ENCODE measurements around the gene HES5.

Gene HES5

DNA sequence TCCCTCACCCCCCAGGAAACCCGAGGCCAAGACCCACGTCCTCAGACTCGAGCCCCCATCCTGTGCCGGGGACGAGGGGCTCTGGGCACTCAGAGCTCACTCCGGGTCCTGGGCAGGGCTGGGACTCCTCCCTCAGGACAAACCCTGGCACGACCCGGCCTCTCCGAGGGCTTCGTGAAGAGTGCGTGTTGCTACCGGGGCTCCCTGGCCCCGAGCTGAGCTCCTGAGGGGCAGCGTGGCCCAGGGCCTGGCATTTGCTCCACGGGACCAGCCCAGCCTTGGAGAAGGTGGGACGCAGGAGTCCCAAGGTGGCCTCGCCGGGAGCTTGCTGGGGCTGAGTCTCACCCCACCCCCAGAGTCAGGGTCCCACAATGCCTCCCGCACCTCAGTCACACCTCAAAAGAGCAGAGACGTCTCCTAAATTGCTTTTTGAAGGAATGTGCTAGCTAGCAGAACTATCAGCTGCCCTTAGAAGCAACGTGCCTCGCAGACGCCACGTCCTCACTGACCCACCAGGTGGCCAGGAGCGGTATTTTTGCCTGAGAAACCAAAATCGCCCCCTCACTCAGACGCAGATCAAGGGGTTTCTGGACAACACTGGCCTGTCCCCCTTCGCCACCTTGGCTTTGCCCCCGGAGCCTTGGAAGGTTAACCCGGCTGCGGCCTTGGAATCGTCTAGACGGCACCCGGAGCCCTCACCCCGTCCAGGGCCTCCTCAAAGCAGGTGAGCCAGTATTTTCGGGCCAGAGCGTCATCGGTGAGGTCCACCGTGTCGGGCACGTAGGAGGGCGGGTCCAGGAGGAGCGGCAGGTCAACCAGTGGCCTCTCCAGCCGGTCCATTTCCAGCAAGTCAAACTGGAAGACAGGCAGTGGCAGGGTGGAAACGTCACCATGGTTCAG, 14.9 kb downstream of the HES5 start:
- DNase-seq, result no peak

DNA sequence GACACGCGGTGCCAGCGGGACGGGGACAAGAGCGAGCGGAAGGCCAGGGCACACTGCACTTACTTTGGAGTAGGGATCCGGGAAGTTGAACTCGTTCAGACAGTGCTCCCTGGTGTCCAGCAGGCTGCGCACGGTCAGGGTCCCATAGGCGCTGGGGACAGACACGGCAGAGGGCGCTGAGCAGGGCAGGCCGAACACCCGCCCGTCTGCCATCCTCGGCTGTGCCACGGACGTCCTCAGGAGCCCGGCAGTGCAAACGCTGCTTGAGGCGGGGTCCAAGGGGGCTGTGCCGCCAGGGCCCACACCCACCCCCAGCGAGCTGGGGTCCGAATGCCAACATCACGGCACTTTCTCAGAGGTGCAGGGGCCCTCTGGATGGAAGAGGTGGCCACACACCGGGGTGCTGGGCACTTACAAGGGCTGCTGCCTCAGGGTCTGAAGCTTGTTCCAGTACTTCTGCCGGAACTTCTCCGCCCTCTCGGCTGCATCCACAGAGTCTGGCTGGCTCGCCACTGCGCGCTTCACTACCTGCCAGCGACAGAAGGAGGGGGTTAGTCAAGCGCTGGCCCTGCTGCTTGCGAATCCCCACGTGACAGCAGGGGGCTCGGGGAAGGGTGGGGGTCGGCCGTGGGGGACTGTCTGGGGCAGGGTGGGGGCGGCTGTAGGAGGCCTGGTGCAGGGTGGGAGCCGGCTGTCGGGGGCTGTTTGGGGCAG, 16.0 kb downstream of the HES5 start:
- no peak for DNase-seq

DNA sequence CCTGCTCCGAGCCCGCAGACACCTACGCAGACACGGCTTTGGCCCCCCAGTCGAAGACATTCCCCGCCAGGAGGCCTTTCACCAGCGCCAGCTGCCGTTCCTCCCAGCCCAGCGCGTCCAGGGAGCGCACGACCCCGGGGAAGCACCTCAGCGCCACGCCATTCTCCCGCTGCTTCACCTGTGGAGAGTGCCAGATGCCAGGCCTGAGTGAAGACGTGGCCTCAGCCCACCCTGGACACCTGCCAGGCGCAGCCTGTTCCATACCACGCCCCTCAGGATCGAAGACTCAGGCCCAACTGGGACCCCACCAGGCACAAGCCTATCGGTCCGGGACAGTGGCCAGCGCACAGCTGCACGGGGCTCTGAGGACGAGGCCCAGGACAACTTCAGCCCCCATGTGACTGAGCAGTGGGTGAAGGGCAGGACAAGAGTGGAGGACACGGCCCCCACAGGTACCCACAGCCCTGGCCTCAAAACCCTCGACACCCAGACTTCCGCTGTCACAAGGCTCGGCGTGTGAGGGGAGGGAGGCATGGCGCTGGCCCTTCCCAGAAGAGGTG, 17.1 kb downstream of the HES5 start:
- no peak for DNase-seq

DNA sequence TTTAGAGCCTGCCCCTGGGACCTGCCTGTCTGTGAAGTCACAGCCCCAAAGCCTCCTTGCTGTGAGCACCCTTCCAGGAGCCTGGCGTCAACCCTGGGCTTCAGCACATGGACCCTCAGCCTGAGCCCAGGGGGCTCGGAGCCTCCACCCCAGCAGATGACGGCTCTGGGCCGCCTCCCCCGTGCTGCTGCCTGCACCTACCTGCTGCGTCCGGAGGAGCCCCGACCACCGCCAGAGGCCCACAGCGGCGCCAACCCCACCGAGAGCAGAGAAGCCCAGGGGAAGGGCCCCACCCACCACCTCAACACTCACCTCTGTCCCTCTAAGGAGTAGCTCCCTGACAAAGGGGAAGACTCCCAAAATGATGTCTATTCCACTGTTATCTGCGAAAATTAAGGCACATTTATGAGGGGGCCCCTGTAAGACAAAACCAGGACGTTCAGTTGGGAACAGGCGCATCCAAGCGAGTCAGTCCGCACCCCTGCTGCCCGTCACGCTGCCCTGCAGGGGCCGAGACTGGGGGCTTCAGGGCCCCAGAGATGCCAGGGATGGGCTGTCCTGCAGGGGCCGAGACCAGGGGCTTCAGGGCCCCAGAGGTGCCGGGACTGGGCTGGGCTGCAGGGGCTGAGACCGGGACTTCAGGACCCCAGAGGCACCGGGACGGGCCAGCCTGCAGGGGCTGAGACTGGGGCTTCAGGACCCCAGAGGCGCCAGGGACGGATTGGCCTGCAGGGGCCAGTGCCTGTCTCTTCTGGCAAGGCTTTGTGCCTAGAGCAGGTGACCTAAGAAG, 19.5 kb downstream of the HES5 start:
- no peak for DNase-seq

DNA sequence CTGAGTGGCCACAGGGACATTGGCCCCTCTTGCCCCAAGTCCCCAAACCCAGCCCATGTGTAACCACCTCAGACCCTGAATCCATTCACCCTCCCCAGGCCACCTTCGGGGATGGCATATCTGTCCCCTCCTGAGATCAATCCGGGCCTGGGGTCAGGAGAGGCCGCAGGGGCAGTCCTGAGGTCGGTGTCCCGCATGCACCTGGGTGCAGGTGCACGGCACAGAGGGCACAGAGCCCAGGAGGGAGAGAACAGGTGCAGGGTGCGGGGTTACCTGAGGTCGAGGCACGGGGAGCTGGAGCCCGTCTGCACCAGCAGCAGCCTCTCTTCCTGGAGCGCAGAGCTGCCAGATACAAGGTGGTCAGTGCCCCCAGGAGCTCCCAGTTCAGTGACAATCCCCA, 20.5 kb downstream of the HES5 start:
- no peak for DNase-seq

DNA sequence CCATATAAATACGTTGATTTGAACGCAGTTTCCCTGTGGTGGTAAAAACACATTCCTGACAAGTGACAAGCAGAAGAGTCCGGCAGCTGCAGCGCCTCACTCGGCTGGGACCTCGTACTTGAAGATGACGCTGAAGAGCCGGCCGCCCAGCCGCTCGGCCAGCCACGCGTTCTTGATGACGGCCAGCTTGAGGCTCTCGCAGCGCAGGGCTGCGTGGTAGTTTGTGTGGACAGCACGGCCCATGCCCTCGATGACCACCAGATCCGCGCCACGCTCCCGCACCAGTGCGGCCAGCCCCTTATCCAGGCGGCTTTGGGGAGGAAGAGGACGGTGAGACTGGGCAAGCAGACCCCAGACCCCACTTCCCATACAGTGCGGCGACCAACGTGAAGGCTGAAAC, 21.3 kb downstream of the HES5 start:
- no peak for DNase-seq

DNA sequence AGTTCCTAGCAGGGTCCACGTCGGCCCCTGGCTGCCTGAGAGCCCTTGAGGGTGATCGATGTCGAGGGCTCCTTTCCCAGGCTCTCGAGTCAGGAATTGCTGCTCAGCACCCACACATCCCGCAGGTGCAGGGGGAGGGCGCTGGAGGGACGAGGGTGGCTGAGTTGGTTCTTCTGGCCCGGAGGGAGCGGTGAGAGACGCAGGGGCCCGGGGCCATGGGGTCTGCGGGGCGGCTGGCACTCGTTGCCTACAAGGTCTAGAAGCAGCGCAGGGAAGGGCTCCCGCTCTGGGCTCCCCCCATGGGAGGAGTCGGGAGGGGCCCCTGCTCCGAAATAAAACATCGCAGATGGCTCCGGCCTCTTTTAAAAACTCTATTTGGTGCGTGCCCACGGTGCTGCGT, 21.9 kb downstream of the HES5 start:
- DNase-seq, result no peak

DNA sequence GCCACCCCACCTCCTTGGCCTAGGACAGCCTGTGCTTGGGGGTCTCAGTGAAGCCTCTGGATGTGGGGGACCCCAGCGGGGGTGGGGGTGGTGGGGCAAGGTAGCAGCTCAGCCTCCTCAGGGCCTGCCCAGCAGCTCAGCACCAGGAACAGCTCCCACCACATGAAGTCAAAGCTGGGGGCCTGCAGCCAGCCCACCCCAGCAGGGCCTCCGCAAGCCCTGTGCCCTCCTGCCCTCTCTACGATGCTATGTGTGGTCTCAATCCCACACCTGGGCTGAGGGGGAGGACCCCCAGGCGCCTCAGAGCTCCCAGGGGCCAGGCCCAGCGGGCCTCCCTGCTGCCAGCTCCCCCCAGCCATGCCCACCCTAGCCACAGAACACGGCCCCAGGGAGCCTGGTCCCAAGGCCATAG, 22.3 kb downstream of the HES5 start:
- no peak for DNase-seq

DNA sequence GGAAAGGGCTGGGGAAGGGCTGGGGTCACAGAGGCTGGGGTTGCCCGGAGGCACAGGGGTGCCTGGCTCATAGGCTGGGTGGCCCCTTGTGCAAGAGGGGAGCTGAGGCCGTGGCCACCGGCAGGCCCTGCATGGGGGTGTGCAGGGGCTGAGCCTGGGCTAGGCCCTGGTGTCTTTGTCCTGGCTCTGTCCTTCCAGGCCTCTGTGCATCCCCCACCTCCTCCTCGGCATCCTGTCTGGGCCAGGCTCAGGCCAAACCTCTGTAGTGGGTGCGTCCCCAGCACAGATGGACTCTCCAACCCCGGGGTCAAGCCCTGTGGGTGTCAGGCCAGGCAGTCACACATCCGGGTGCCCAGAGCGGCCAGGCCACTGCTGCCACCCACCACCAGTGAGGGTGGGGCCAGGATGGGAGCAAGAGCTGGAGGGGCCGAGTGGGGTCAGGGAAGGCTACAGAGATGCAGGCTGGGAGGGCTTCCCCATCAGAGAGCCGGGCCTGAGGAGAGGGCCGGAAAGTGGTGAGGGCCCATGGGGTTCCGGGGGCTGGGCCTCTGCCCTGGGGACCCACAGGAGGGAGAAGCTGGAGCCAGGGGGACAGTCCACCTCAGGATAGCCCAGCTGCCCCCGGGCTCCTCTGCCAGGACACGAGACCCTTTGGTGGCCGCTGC, 23.0 kb downstream of the HES5 start:
- no peak for DNase-seq

DNA sequence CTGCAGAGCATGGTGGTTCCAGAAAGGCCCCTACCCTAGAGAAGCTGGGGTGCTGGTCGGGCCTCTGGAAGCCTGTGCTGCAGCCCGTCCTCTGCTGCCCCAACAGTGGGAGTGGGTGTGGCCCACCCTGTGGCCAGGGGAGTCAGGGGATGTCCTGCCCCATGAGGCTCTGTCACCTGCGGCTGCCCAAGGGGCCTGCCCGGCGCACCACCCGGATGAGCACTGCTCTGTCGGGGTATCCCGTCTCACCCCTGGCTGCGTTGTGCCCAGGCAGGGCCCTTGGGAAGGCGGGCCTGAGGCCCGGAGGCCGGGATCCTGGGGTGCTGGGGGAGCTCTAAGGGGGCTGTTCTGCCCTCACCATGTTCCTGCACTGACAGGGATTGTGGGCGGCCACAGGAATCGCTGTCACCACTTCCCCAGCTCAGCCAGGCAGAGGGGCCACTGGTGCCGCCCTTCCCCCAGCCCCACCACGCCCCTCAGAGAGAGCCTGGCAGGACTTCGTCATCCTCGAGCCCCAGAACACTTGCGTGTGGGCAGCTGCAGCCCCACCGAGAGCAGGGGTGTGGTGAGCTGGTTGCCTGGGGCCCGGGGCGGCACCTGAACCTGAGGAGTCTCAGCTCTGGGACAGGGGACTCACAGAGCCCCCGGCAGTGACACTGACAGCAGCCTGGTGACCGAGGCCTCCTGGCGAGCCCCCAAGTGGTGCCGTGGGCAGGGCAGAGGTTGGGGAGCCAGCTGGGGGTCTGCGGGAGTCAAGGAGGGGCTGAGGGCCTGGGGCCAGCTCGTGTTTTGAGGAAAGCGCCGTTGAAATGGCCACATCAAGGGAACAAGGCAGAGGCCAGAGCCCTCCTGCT, 23.8 kb downstream of the HES5 start:
- no peak for DNase-seq

DNA sequence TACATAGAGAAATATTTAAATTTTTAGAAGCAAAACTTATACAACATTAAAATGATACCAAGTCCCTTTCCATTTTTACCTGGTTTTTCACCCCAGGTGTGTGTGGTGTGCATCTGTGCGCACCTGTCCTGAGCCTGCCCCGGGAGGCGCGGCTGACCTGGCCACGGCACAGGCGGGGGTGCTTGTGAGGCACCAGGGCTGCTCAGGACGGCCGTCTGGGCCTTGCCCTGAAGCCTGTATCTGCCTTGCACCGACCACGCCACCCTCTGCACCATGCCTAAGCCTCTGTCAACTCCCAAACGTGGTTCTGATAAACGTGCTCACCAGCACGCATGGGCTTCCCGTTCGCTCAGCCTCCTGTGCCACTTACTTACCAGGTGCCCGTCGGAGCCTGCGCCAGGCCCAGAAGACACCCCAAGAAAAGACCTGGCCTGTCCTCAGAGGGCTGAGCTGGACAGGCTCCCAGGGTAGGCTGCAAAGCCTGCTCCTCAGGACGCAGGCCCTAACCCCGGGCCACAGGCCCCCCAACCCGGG, 24.5 kb downstream of the HES5 start:
- no peak for DNase-seq

DNA sequence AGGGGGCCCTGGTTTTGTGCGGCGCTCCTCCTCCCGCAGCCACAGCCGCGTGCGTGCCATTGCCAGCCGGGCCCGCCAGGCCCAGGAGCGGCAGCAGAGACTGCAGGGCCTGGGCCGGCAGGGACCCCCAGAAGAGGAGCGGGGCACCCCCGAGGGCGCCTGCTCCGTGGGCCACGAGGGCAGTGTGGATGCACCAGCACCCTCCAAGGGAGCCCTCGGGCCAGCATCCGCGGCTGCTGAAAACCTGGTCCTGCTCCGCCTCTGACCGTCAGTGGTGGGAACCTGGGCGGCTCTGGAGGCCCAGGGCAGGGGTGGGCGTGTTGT, 25.2 kb downstream of the HES5 start:
- DNase-seq, result no peak

DNA sequence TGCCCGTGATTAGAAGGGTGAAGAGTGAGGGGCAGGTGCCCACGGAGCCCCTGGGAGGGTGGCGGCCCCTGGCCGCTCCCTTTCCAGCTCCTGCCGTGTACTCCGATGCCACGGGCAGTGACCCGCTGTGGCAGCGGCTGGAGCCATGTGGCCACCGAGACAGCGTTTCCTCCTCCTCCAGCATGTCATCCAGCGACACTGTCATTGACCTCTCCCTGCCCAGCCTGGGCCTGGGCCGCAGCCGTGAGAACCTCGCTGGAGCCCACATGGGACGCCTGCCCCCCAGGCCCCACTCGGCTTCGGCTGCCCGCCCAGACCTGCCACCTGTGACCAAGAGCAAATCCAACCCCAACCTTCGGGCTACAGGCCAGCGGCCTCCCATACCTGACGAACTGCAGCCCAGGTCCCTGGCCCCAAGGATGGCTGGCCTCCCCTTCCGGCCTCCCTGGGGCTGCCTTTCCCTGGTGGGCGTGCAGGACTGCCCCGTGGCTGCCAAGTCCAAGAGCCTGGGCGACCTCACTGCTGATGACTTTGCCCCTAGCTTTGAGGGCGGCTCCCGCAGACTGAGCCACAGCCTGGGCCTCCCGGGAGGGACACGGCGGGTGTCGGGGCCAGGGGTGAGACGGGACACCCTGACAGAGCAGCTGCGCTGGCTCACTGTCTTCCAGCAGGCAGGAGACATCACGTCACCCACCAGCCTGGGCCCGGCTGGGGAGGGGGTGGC, 25.7 kb downstream of the HES5 start:
- DNase-seq, result no peak

DNA sequence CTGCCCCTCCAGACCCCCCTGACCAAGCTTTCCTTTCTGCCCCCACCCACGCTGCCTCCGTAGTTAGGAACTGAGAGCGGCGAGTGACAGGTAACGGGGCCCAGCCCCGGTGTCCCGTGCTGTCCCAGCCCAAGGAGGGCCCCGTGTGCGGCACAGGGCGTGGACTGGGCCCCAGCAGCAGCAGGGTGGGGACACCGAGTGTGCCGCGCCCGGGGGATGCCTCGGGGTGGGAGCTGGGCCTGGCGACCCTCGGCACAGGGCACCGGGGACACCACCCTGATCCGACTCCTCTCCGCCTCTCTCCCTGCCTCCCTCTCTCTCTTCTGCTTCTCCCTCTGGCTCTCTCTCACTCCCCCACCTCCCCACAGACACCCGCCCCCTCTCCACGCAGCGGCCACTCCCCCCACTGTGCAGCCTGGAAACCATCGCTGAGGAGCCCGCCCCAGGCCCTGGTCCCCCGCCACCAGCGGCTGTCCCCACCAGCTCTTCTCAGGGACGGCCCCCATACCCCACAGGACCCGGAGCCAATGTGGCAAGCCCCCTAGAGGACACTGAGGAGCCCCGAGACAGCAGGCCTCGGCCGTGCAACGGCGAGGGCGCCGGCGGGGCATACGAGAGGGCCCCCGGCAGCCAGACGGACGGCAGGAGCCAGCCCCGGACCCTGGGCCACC, 26.4 kb downstream of the HES5 start:
- DNase-seq, result no peak

DNA sequence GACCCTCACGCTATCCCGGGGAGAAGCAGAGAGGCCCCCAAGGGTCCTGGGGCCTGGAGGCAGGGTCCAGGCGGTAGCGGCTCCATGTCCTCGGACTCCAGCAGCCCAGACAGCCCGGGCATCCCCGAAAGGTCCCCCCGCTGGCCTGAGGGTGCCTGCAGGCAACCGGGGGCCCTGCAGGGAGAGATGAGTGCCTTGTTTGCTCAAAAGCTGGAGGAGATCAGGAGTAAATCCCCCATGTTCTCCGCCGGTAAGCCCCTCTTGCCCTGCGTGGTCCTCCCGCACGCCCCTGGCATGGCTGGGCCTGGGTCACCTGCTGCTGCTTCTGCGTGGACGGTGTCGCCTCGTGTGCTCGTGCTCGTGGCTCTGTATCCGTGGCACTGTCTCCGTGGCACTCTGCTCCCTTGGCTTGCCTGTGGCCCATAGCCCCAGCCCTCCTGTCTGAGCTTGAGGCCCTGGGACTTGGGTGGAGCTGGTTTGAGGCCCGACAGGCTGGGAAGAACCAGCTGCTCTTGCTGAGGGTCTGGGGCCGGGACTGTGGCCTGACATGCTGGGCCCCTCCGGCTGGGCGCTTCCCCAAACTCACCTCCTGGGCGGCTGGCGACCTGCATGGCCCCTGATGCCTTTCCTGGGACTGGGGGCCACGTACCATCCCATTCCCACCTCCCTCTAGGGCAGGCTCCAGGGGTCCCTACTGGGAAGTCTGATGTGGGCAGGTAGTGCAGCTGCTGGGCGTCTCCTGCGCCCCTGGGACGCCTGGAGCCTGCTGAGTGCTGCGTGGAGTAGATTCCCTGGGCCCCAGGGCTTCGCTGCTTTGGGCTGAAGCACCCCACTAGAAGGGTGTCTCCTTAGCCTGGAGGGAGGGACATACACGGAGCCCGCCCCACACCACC, 27.2 kb downstream of the HES5 start:
- DNase-seq, result no peak

DNA sequence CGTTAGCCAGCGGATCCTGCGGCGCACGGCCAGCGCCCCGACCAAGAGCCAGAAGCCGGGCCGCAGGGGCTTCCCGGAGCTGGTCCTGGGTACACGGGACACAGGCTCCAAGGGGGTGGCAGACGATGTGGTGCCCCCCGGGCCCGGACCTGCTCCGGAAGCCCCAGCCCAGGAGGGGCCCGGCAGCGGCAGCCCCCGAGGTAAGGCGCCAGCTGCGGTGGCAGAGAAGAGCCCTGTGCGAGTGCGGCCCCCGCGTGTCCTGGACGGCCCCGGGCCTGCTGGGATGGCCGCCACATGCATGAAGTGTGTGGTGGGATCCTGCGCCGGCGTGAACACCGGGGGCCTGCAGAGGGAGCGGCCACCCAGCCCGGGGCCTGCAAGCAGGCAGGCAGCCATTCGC, 27.9 kb downstream of the HES5 start:
- no peak for DNase-seq

DNA sequence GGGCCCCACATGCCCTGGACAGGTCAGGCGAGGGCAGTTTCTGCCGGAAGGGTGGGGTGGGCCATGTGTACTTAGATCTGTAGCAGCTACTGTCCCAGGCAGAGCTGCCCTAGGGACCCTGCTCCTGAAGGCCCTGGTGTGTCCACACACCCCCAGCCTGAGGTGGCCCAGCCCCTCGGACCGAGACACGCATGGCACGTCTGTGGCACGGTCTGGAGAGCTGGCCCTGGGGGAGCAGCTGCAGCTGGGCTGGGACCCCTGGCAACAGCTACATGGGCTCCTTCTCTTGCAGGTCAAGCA, 28.3 kb downstream of the HES5 start:
- DNase-seq, result no peak

DNA sequence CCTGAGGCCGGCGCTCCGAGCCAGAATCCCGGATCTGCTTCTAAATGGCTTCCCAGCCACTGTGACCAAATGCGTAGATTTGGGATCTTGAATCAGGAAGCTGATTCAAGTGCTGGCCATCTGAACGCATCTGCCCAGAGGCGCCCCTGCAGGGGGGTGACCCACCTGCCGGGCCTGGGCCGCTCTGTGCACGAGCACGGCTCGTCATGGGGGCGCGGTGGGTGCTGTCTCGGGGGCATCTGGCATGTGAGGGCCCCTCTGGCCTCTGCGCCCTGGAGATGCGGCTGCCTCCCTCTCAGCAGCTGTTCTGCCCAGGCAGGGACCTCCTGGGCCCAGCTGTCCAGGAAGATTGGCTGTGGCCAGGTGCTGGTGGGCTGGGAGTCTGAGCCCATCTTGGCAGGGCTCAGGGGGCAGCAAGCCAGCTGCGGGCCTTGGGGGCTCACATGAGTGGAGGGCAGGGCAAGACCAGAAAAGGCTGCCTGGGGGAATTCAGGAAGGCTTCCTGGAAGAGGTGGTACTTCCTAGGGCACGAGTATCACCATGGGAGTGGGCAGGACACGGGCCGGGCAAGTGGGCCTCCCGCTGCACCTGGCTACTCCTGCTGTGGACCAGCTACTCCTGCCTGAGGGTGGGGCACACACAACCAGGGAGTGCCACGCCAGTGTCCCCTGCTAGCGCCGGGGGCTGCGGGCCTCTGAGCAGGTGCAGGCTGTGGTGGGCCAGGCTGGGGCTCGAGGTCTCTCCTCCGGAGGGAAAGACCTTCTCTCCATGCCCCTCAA, 28.8 kb downstream of the HES5 start:
- no peak for DNase-seq

Data from CD4-positive, alpha-beta T cell treated with Interferon gamma for 1 hour (primary cell).